Fibroblast of skin of abdomen (primary cell): ENCODE data around the gene MRPL57. TPM values are rescaled to one million over a fixed set of nuclear protein-coding genes. Genes with fewer than 3 reads are reported as not detected.
"Not testable (repeated sequence)": the region's sequence is repeated elsewhere in the genome, so short reads cannot be mapped to it uniquely, and the experiment has no call there.

ENCODE experiments used
- DNase-seq: peaks from one replicate; pipeline ENCODE4 v3.0.0-alpha.2; 2013
- polyA plus RNA-seq, 2 experiments: library from polyadenylated mRNA; unstranded; fragments of 120-200 nt; gene quantifications; one replicate each; pipeline ENCODE4 v1.2.1, GENCODE V29; 2013; ENCODE audit not compliant: insufficient read length in 2 of 2

MRPL57 gene
- polyA plus RNA-seq (2013, experiment 1 of 2; ENCODE audit: insufficient read length): 14.1 TPM
- 14.2 TPM for polyA plus RNA-seq (2013, experiment 2 of 2; ENCODE audit: insufficient read length)

DNA sequence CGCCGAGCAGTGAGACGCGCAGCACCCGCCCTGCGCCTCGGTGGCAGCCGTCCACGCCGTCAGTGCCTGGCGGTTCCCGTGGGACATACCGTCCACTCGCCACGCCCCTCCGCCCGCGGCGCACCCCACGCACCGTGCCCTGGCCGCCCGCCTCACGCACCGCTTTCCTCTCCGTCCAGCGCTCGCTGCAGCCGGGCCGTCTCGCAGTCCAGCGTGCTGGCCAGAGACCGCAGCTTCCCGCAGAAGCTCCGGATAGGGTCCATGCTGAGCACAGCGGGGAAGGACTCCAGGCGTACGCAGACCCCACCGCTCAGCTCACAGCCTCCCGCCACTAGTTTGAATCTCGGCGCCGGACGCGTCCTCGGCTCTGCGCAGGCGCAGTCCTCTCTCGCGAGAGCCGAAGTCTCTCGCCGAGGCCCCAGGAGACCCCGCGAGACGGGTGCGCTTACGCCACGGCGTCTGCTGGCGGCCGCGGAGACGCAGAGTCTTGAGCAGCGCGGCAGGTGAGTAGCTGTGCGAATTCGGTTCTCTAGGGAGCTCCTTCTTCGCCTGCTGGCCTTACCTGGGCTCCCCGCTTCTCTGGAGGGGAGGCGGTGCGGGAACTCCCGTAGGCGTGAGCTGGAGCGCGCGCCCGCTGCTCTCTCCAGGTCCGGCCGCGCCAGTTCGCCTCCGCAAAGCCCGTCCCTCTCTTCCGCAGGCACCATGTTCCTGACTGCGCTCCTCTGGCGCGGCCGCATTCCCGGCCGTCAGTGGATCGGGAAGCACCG is at the start of gene MRPL57, which contains the start of gene SKA3:
MRPL57 (plus strand) TSS at position 444 of the 767 bp plus-strand sequence; CDS start at position 703, 259 bp downstream.
SKA3 (minus strand) TSS at position 338 of the 767 bp plus-strand sequence; CDS start at position 263, 75 bp downstream.
- DNase-seq: peak; percentile 93

DNA sequence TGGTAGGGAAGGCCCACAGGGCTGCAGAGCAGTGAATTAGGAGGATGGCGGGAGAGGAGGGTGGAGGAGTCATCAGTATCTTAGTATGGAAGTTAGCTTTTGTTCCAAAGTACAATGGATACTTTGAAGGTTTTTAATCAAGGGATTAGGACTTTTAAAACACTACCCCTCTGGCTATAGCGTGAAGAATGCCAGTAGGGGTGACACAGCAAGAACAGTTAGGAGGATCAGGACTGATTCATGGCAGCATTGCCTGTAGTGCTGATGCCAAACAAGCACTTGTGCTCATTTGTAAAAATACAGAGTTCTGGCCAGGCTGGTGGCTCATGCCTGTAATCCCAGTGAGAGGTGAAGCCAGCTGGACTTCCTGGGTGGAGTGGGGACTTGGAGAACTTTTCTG is 46.3 kb upstream of the MRPL57 start:
- DNase-seq: no peak

DNA sequence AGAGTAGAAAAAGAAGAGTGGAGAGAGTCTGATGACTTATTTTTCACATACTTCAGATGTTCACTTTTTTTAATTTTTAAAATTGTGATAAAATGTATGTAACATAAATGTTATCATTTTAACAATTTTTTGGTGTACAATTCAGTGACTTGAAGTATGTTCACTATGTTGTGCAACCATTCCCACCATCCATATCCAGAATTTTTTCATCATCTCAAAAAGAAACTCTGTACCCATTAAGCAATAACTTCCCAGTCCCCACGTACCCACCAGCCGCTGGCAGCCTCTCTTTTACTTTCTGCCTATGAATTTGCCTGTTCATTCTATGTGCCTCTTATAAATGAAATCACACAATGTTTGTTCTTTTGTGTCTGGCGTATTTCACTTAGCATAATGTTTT is 43.4 kb upstream of the MRPL57 start:
- no peak for DNase-seq

DNA sequence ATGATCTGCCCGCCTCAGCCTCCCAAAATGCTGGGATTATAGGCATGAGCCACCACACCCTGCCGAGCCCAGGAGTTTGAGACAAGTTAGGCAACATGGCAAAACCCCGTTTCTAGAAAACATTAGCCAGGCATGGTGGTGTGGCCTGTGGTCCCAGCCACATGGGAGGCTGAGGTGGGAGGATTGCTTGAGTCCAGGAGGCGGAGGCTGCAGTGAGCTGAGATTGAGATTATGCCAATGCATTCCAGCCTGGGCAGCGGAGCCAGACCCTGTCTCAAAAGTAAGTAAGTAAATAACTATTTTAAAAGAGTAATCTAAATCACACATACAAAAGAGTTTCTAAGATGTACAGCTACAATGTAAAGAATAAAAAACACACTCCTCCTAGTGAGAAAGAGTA is 42.0 kb upstream of the MRPL57 start:
- DNase-seq: no peak

DNA sequence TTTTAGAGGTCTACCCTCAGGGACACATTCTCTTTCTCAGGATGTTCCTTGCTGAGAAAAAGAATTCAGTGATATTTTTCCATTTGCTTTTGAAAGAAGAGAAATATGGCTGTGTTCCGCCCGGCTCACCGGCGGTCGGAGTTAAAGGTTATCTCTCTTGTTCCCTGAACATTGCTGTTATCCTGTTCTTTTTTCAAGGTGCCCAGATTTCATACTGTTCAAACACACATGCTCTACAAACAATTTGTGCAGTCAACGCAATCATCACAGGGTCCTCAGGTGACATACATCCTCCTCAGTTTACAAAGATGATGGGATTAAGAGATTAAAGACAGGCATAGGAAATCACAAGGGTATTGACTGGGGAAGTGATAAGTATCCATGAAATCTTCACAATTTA is 40.6 kb upstream of the MRPL57 start:
- not testable (repeated sequence) for DNase-seq

DNA sequence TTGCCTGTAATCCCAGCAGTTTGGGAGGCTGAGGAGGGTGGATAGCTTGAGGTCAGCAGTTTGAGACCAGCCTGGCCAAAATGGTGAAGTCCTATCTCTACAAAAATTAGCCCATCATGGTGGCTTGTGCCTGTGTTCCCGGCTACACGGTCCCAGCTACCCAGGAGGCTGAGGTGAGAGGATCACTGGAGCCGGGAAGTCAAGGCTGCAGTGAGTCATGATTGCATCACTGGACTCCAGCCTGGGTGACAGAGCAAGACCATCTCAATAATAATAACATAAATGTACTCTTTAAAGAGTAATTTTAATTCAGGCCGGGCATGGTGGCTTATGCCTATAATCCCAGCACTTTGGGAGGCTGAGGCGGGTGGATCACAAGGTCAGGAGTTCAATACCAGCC is 38.8 kb upstream of the MRPL57 start:
- DNase-seq: peak; percentile 20

DNA sequence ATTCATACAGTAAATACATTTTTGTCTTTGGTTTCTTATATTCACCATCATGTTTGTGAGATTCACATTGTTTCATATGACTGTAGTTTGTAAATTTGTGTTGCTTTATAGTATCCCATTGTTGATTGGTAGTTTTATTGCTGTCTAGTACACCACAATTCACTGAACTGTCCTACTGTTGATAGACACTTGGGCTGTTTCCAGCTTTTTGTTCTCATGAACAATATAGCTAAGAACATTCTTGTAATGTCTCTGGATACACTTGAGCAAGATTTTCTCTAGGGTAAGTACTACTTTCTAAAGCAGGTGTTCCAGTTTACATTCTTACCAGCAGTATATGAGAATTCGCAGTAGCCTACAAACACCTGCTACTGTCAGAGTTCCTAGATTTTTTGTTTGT is 37.9 kb upstream of the MRPL57 start:
- no peak for DNase-seq

DNA sequence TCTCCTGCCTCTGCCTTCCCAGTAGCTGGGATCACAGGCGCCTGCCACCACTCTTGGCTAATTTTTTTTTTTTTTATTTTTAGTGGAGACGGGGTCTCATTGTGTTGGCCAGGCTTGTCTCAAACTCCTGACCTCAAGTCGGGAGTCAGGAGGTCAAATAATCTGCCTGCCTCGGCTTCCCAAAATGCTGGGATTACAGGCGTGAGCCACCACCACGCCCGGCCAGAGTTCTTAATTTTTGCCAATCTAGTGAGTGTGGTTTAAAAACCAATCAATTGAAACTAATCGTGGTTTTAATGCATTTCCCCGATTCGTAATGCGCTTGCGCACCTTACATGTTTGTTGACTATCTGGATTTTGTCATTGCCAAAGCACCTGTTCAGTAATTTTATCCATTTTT is 37.1 kb upstream of the MRPL57 start:
- no peak for DNase-seq

DNA sequence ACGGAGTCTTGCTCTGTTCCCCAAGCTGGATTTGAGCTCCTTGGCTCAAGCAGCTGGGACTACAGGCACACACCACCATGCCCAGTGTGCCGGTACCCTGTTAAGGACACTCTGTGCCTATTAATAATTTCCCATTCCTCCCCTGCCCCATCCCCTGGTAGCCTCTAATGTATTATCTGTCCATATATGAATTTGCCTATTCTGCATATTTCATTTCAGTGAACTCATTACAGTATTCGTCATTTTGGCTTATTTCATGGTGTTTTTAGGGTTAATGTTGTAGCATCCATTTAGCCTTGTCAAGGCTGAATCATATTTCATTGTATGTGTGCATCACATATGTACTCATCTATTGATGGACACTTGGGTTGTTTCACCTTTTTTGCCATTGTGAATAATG is 33.7 kb upstream of the MRPL57 start:
- DNase-seq: no peak

DNA sequence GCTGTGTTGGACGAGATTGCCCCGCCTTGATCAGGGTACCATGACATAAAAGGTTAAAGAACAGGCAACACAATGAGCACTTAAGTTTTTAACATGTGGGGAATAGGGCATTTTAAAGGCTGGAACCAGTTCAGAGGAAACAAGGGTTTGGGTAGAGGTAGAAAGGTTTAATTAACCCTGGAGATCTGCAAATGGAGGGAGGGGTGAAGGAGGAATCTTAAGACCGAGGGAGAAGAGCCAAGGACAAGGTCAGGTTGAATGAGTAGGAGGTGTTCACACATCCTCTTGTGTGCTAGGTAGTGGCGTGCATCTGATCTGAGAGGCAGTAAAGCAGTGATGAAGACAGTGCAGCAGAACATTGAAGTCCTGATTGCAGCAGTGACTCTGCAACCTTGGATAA is 28.6 kb upstream of the MRPL57 start:
- no peak for DNase-seq

DNA sequence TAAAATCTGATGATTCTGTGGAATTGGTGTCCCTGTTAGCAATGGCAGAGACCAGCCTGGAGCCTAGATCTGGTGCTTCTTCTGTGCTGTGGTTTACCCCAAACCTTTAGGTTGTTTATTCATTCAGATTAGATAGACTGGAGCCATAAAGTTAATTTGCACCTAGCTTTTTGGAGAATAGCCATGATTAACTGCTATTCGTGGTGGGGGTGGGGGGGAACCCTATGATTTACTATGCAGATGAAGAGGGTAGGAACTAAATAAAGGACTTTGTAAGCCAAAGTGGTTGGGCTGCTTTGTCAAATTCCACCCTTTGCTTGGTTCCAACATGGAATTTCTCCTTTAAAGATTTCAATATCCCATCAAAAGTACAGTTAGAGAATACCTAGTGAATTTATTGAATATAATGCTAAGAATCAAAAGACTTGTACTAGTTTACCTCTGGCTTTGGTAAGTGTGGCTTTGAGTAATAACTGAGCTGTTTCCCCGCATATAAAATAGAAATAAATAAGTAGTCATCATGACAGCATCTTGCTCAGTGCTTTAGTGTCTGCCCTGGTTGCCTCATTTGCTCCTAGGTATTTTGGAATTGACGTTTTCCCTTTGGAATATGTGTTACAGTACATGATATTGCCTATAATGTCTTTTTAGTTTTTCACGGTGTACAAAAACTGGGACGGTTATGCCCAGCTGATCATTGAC is 27.8 kb upstream of the MRPL57 start:
- DNase-seq: no peak

DNA sequence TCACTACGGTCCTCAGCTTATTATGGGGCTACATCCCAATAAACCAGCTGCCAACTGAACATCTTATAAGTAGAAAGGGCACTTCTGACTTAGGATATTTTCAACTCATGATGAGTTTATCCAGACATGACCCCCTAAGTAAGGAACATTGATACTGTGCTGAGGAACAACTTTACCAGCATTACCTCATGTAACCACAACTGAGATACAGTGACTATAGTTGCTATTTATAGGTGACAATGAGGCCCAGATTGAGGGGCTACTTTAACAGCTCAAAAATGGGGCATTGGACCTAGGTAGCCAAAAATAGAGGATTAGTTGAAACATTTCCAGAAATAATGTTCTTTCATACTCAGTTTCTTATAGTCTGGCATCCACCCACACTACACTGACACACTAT is 26.9 kb upstream of the MRPL57 start:
- DNase-seq: no peak

DNA sequence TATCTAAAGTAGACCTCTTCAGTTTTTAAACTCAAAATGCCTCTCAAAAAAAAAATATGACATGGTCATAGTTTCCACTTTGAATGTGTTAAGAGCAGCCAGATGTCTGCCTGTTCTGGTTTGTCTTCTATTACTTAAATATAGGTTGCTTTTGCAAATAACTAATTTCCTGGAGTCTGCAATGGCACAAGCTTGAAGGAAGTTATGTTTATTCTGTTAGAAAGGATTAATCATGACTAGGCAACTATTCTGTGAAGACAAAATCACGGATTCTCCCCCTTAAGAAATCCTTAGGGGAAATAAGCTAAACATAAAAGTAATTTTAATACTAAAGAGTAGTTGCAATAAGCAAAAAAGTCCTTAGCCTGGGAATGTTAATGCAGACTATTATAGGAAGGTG is 26.4 kb upstream of the MRPL57 start:
- DNase-seq: no peak

DNA sequence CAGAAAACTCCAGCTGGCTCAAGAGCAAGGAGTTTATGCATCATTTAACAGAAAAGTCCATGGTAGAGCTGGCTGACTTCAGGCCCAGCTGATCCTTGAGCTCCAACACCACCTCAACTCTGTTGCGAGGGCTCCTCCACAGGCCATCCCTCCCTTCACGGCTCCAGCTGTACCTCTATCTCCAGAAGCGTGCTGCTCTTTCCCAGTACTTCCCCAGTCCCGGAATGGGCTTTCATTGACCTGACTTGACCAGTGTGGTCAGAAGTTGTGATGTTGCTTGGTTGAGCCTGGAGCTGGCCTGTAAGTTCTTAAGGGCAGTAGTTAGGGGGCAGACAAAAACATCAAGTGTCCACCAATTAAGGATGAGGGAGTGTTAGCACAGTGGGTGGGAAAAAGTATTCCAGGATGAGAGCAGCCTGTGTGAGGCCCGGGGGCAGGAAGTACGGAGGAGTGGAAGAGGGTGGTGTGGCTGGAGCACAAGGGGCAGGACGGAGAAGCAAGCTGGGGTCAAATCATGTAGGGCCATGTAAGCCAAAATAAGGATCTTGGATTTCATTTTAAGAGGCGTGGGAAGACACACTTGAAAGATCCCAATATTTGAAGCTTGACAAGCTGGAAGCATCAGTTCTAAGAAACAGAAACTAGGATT is 24.1 kb upstream of the MRPL57 start:
- DNase-seq: no peak

DNA sequence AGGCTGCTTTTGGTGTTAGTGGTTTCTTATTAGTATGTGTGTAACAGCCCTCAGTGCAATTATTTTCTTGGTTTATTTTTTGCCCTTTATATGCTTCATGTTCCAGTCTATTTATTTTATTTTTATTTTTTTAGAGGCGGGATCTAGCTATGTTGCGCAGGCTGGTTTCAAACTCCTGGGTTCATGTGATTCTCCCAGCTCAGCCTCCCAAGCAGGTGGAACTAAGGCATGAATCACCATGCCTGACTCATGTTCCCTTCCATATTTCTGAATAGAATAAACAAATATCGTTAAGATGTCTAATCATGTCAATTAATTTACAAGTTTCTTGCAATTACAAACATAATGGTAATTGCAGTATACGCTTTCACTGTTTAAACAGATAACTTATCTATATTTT is 11.8 kb upstream of the MRPL57 start:
- DNase-seq: no peak

DNA sequence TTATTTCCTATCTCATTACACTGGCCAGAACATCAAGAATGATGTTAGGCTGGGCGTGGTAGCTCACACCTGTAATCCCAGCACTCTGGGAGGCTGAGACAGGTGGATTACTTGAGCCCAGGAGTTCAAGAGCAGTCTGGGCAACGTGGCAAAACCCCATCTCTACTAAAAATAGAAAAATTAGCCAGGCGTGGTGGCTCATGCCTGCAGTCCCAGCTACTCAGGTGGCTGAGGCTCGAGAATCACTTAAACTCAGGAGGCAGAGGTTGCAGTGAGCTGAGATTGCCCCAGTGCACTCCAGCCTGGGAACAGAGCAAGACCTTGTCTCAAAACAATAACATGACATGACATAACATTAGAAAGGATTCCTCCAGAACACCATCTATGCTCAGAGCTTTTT is 10.9 kb upstream of the MRPL57 start:
- DNase-seq: not testable (repeated sequence)

DNA sequence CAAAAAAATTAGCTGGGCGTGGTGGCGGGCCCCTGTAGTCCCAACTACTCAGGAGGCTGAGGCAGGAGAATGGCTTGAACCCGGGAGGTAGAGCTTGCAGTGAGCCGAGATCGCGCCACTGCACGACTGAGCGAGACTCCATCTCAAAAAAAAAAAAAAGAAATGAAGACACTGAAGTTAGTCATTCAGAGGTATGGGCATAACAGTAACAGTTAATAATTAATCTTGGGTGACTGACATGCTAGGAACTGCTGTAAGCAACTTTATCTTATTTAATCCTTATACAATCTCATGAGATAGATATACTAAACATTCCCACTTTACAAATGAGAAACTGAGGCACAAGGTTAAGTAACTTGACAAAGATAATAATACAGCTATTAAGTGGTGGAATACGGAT is 5.0 kb upstream of the MRPL57 start:
- DNase-seq: no peak

DNA sequence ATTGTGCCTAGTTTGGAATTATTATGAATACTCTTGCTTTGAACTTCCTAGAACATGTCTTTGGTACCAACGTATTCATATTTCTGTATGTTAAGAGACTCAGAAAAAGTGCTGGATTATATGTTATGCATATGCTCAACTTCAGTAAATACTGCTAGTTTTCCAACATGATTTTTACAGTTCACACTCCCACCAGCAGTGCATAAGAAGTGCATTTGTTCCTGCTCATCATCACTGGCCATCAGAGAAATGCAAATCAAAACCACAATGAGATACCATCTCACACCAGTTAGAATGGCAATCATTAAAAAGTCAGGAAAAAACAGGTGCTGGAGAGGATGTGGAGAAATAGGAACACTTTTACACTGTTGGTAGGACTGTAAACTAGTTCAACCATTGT is 2.7 kb upstream of the MRPL57 start:
- DNase-seq: not testable (repeated sequence)

DNA sequence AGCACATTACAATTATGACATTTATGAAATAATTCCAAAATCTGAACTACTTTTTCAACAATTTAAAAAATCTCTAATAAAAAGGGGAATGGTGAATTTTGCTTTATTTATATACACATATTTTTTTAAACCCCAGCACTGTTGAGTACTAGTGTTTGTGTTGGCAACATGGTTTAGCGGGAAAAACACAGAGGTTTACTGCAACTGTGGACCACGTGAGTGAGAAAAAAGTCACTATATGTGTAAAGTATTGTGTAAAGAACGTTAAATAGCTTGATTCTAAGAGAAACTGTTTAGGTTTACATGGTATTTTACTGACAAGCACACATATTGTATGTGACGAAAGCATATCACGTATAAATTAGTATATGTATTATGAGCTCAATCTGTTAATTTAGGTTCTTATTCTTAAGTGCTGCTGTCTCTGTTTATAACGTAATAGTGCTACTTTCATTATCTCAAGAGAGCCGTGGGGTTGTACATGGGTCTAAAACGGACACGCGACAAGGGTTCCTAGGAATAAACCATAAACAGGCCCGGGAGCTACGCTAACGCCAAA is 723 bp upstream of the MRPL57 start:
- DNase-seq: no peak

DNA sequence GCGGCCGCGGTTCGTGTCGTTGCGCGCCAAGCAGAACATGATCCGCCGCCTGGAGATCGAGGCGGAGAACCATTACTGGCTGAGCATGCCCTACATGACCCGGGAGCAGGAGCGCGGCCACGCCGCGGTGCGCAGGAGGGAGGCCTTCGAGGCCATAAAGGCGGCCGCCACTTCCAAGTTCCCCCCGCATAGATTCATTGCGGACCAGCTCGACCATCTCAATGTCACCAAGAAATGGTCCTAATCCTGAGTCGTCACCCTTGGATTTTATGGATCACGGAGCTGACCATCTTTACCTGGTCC is 475 bp downstream of the MRPL57 start:
- DNase-seq: no peak

DNA sequence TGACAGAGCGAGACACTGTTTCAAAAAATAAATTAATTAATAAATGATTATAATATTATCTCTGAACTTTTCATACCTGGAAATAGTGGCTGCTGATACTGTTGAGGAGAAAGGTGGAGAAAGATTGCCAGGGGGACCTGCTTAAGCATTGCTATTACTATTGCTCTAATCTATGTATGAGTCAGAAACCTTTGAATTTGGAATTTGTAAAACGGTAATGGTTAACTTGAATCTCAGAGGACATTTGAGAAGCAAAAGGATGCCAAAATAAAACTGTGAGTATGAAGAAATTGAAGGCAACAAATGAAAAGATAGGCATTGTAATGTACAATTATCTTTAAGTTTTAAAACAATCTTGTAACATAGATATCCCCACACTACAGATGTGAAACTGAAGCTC is 5.2 kb downstream of the MRPL57 start:
- no peak for DNase-seq

DNA sequence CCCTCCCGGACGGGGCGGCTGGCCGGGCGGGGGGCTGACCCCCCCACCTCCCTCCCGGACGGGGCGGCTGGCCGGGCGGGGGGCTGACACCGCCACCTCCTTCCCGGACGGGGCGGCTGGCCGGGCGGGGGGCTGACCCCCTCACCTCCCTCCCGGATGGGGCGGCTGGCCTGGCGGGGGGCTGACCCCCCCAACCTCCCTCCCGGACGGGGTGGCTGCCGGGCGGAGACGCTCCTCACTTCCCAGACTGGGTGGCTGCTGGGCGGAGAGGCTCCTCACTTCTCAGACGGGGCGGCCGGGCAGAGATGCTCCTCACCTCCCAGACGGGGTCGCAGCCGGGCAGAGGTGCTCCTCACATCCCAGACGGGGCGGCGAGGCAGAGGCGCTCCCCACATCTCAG is 10.0 kb downstream of the MRPL57 start:
- not testable (repeated sequence) for DNase-seq

DNA sequence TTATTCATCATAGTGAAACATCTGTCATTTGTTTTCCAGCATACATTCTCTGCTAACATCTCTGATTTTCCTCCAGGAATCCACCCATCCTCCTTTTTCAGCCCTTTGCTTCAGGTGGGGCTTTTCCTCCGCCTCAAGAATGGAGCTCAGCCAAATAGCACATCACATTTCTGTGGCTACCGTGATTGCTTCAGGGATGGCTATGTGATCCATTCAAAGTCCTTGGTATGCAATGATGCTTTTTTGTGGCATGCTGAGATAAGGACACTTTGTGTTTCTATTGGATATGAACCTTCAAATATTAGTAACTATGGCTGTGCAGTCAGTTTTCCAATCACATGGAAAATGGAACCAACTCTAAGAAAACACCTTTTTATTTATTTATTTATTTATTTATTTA is 18.3 kb downstream of the MRPL57 start:
- DNase-seq: peak; percentile 26
